Lower lobe of right lung (tissue), 2 donors: ENCODE results near the gene CTPS1. TPM values are rescaled to one million over a fixed set of nuclear protein-coding genes. Genes with fewer than 3 reads are reported as not detected.

Experiments used
- ATAC-seq, 2 donors: fragments of 200-7000 bp; cut with Tn5 transposase; one replicate each; pipeline ENCODE4 v1.9.1; 2020 to 2022; ENCODE audit warnings: mild to moderate bottlenecking in 2 of 2, moderate library complexity in 2 of 2
- DNase-seq: peaks from one replicate; pipeline ENCODE4 v3.0.0-alpha.2; 2020
- H3K27ac ChIP-seq: fragments of 200-600 bp; one replicate; pipeline ENCODE4 v1.8.0; 2022
- H3K27me3 ChIP-seq: fragments of 200-600 bp; one replicate; pipeline ENCODE4 v1.8.0; 2022; ENCODE audit warnings: low read depth
- H3K36me3 ChIP-seq: fragments of 200-600 bp; one replicate; pipeline ENCODE4 v1.8.0; 2022; ENCODE audit warnings: mild to moderate bottlenecking
- H3K4me1 ChIP-seq: fragments of 200-600 bp; one replicate; pipeline ENCODE4 v1.8.0; 2022
- H3K4me3 ChIP-seq: fragments of 200-600 bp; one replicate; pipeline ENCODE4 v1.8.0; 2022; ENCODE audit warnings: mild to moderate bottlenecking
- H3K9me3 ChIP-seq: fragments of 200-600 bp; one replicate; pipeline ENCODE4 v1.8.0; 2022
- CTCF ChIP-seq: fragments of 200-600 bp; IDR thresholded peaks from one replicate; pipeline ENCODE4 v1.8.0; 2022; ENCODE audit warnings: antibody characterized with exemption, mild to moderate bottlenecking
- intact Hi-C: fragments of 100-400 bp; cut with DNase I; formaldehyde crosslinking; loops from one replicate; pipeline ENCODE4 v1.11.0; 2022
- total RNA-seq: library from RNA; stranded (reverse); fragmentation: NEBNext Ultra II Directional; extraction: Animal tissue kit (Norgen Biotek cat#: 25700); gene quantifications from one replicate; pipeline ENCODE4 v1.2.1, GENCODE V29; 2021
- donor health status: DM: no; HTN: yes; CAD: no; lungs with severe emphysema.

The CTPS1 gene
- total RNA-seq, 1 donor from 2014 or later = 16.2 TPM

DNA sequence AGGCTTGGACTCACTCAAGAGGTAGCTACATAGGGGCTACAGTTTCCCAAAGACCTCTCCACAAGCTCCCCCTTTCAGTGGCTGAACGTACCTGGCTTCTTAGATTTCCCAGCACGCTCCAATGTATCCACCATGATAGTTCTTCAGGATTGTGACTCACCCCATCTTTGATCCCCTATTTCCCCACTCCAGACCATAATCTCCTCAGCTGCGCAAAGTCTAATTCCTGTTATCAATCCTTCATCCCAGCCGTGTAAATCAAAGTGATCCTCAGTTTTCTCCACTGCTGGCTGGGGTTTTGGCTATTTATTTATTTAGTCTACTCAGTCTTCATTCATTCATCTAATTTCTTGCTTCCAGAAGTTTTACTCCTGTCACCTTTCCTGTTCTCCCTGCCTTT is 13.1 kb upstream of the CTPS1 start:
- no peaks in the 10 kb centered on the region for H3K27me3 ChIP-seq
- DNase-seq = no peak
- no peaks in the 10 kb centered on the region for H3K4me1 ChIP-seq
- intact Hi-C loops = no loop called here
- no peak overlapping the region for H3K27ac ChIP-seq
- no peak overlapping the region for H3K4me3 ChIP-seq
- H3K9me3 ChIP-seq = no peaks in the 10 kb centered on the region
- no peaks in the 10 kb centered on the region for H3K36me3 ChIP-seq
- no peak for ATAC-seq
- TF ChIP-seq CTCF = no peak

- DNase-seq = no peak
- ATAC-seq = no peak
- Histone ChIP-seq H3K36me3 (no peaks in the 10 kb centered on the region), H3K4me1 (no peaks in the 10 kb centered on the region), H3K27ac (no peak overlapping the region), H3K27me3 (no peaks in the 10 kb centered on the region), H3K4me3 (no peak overlapping the region), H3K9me3 (no peaks in the 10 kb centered on the region)
- intact Hi-C loops = no loop called here
- no peak for TF ChIP-seq CTCF
These were observed 10.1 kb upstream of the CTPS1 start for GRCh38 chr1:40969445-40969844.

- no peaks in the 10 kb centered on the region for H3K9me3 ChIP-seq
- no peak overlapping the region for H3K27ac ChIP-seq
- ATAC-seq = no peak
- intact Hi-C loops = no loop called here
- no peaks in the 10 kb centered on the region for H3K4me1 ChIP-seq
- TF ChIP-seq CTCF = no peak
- H3K36me3 ChIP-seq = no peaks in the 10 kb centered on the region
- DNase-seq = no peak
- no peak overlapping the region for H3K4me3 ChIP-seq
- no peaks in the 10 kb centered on the region for H3K27me3 ChIP-seq
These were observed 7.5 kb upstream of the CTPS1 start for GRCh38 chr1:40971966-40972365.

GRCh38 chr1:40973912-40974311 is 5.6 kb upstream of the CTPS1 start:
- peaks cover 1% of the 10 kb centered on the region for H3K4me1 ChIP-seq
- no peaks in the 10 kb centered on the region for H3K36me3 ChIP-seq
- no peak overlapping the region for H3K27ac ChIP-seq
- no peak overlapping the region for H3K4me3 ChIP-seq
- ATAC-seq = no peak
- no peak for DNase-seq
- intact Hi-C loops = no loop called here
- no peaks in the 10 kb centered on the region for H3K9me3 ChIP-seq
- TF ChIP-seq CTCF = no peak
- H3K27me3 ChIP-seq = no peaks in the 10 kb centered on the region

- peaks cover 4% of the 10 kb centered on the region for H3K4me1 ChIP-seq
- H3K36me3 ChIP-seq = no peaks in the 10 kb centered on the region
- no peak overlapping the region for H3K4me3 ChIP-seq
- no peaks in the 10 kb centered on the region for H3K27me3 ChIP-seq
- DNase-seq (no peak), ATAC-seq (no peak)
- intact Hi-C loops = no loop called here
- TF ChIP-seq CTCF = no peak
- H3K9me3 ChIP-seq = no peaks in the 10 kb centered on the region
- no peak overlapping the region for H3K27ac ChIP-seq
These were observed 4.6 kb upstream of the CTPS1 start for GRCh38 chr1:40974945-40975344.
